Uterus (tissue), 4 donors: ENCODE measurements around the gene ZC3HAV1. TPM values are rescaled to one million over a fixed set of nuclear protein-coding genes. Genes with fewer than 3 reads are reported as not detected.

Source experiments
- DNase-seq, 2 donors: peaks; one replicate each; pipeline ENCODE4 v3.0.0-alpha.2; 2019 to 2020
- H3K27ac ChIP-seq, 2 donors: fragments of 200-600 bp; sonication (generic); 1 replicate in 1 of 2; 2 replicates in 1 of 2; pipeline ENCODE4 v1.5.1; 2016 to 2018
- H3K27me3 ChIP-seq, 2 donors: fragments of 200-600 bp; sonication (generic); one replicate each; pipeline ENCODE4 v1.5.1; 2018 to 2019; ENCODE audit warnings: control low read depth in 1 of 2
- H3K36me3 ChIP-seq, 2 donors: fragments of 200-600 bp; sonication (generic); one replicate each; pipeline ENCODE4 v1.5.1; 2019; ENCODE audit warnings: control low read depth in 1 of 2
- H3K4me1 ChIP-seq, 2 donors: fragments of 200-600 bp; sonication (generic); one replicate each; pipeline ENCODE4 v1.5.1; 2018 to 2019; ENCODE audit warnings: control low read depth in 1 of 2
- H3K4me3 ChIP-seq, 2 donors: fragments of 200-600 bp; sonication (generic); 1 replicate in 1 of 2; 2 replicates in 1 of 2; pipeline ENCODE4 v1.5.1; 2018 to 2019; ENCODE audit warnings: mild to moderate bottlenecking in 1 of 2
- H3K9me3 ChIP-seq, 2 donors: fragments of 200-600 bp; sonication (generic); one replicate each; pipeline ENCODE4 v1.5.1; 2019; ENCODE audit warnings: control low read depth in 1 of 2
- POLR2A ChIP-seq, 2 donors: fragments of 450-650 bp; IDR thresholded peaks; one replicate each; pipeline ENCODE4 v1.6.1; 2016; ENCODE audit warnings: antibody characterized with exemption in 2 of 2, mild to moderate bottlenecking in 1 of 2, moderate library complexity in 1 of 2
- intact Hi-C: fragments of 100-400 bp; cut with DNase I; formaldehyde crosslinking; loops from one replicate; pipeline ENCODE4 v1.15.1; 2023; ENCODE audit warnings: low total_unique reads
- total RNA-seq, 4 donors: library from RNA; depleted of rRNA in 3 of 4; stranded (reverse); fragments of >200 nt in 3 of 4; gene quantifications; one replicate each; pipeline versions ENCODE4 v1.1.0 to v1.2.4, GENCODE V29; 2014 to 2023
- TF ChIP-seq, protein P1 (sequence below), 4 experiments: fragments of 200-600 bp in 2 of 4; fragments of 450-650 bp in 2 of 4; sonication (generic) in 2 of 4; IDR thresholded peaks; one replicate each; pipeline ENCODE4 v1.5.1; 2016 to 2019; ENCODE audit warnings: antibody characterized with exemption in 4 of 4, mild to moderate bottlenecking in 2 of 4, moderate library complexity in 1 of 4
- donor health status: DM: yes; HTN: yes; CAD: no.

ZC3HAV1 gene
- total RNA-seq, 4 donors from 2014 or later, result 14.1 to 39.7 (median 29.2) TPM

GRCh38 chr7:139011373-139011772 is 98.1 kb downstream of the ZC3HAV1 start:
- TF ChIP-seq, protein P1, sequence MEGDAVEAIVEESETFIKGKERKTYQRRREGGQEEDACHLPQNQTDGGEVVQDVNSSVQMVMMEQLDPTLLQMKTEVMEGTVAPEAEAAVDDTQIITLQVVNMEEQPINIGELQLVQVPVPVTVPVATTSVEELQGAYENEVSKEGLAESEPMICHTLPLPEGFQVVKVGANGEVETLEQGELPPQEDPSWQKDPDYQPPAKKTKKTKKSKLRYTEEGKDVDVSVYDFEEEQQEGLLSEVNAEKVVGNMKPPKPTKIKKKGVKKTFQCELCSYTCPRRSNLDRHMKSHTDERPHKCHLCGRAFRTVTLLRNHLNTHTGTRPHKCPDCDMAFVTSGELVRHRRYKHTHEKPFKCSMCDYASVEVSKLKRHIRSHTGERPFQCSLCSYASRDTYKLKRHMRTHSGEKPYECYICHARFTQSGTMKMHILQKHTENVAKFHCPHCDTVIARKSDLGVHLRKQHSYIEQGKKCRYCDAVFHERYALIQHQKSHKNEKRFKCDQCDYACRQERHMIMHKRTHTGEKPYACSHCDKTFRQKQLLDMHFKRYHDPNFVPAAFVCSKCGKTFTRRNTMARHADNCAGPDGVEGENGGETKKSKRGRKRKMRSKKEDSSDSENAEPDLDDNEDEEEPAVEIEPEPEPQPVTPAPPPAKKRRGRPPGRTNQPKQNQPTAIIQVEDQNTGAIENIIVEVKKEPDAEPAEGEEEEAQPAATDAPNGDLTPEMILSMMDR (IDR thresholded peaks at IDR 0.05), result no peak
- TF ChIP-seq POLR2A (IDR thresholded peaks at IDR 0.05), result no peak
- H3K36me3 ChIP-seq, result no peaks in the 10 kb centered on the region
- DNase-seq, result no peak
- intact Hi-C loops, result no loop called here
- no peak overlapping the region for H3K4me3 ChIP-seq
- H3K27me3 ChIP-seq, result no peaks in the 10 kb centered on the region
- no peaks in the 10 kb centered on the region for H3K4me1 ChIP-seq
- H3K9me3 ChIP-seq, result no peaks in the 10 kb centered on the region
- H3K27ac ChIP-seq, result no peak overlapping the region

- Histone ChIP-seq H3K9me3 (no peaks in the 10 kb centered on the region), H3K36me3 (no peaks in the 10 kb centered on the region), H3K27me3 (no peaks in the 10 kb centered on the region), H3K27ac (no peak overlapping the region), H3K4me1 (no peaks in the 10 kb centered on the region), H3K4me3 (no peak overlapping the region)
- no peak for DNase-seq
- intact Hi-C loops, result no loop called here
- TF ChIP-seq, protein P1 (IDR thresholded peaks at IDR 0.05), result no peak
- TF ChIP-seq POLR2A (IDR thresholded peaks at IDR 0.05), result no peak
Measured at GRCh38 chr7:139004321-139005090, 105.0 kb downstream of the ZC3HAV1 start.

DNA sequence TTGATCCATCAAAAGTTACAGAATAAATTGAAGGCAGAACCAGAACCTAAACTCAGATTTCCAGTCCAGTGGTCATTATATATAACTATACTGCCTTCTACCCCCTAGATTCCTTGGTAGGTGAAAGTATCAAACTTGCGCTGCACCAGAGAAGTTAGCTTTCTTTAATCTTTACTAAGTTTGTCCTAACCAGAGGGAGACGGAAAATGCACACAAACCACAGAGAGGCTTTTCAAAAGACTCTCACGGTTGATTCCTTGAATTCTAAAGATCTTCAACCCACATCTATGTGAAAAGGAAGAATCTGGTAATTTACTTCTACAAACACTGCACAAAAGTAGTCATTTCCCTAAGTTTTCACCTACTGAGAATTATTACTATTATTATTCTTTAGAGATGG is 110.1 kb downstream of the ZC3HAV1 start:
- Histone ChIP-seq H3K27me3 (no peaks in the 10 kb centered on the region), H3K36me3 (no peaks in the 10 kb centered on the region), H3K27ac (no peak overlapping the region), H3K4me3 (no peak overlapping the region), H3K4me1 (no peaks in the 10 kb centered on the region), H3K9me3 (no peaks in the 10 kb centered on the region)
- TF ChIP-seq, protein P1 (IDR thresholded peaks at IDR 0.05), result no peak
- no peak for DNase-seq
- intact Hi-C loops, result no loop called here

Other genes starting within 250 kb of the ZC3HAV1 start
- 1 to 10 TPM; 1.2 to 8.6 (median 3.8) TPM for gene KIAA1549, start 128.3 kb downstream of the ZC3HAV1 start, total RNA-seq
- gene ZC3HAV1L, start 73.7 kb downstream of the ZC3HAV1 start, total RNA-seq, result 10 to 100 TPM in 3 of 4 donors, 1 to 10 TPM in 1; 10.0 to 73.0 (median 31.9) TPM
- gene UBN2, start 121.5 kb upstream of the ZC3HAV1 start, total RNA-seq, result 10 to 100 TPM in 3 of 4 donors, 1 to 10 TPM in 1; 3.6 to 40.5 (median 17.5) TPM
- gene FMC1, start 231.6 kb upstream of the ZC3HAV1 start, total RNA-seq, result 10 to 100 TPM in 2 of 4 donors, 1 to 10 TPM in 2; 4.1 to 17.9 (median 8.6) TPM